ENCODE data around the gene RBPMS2. TPM values are rescaled to one million over a fixed set of nuclear protein-coding genes. Genes with fewer than 3 reads are reported as not detected.
"Not testable (repeated sequence)": the region's sequence is repeated elsewhere in the genome, so short reads cannot be mapped to it uniquely, and the experiment has no call there.

The RBPMS2 gene
- total RNA-seq, 2 experiments from 2014 or later: not detected

GRCh38 chr15:64807051-64807749 is 31.8 kb upstream of the RBPMS2 start:
- ChIA-PET POLR2A (no interaction called here), CTCF (interaction anchor here (1.0 kb wide), 1 partner anchor 79 kb away, joined by 3 read pairs; no protein-coding TSS in a partner anchor)
- Mint-ChIP-seq H3K4me1 (peaks cover 2% of the 10 kb centered on the region), H3K9me3 (no peaks in the 10 kb centered on the region), H3K36me3 (ENCODE audit: low read depth) (no peaks in the 10 kb centered on the region), H3K27ac (no peak overlapping the region), H3K4me3 (no peak overlapping the region), H3K27me3 (peaks cover 8% of the 10 kb centered on the region)
- DNase-seq: no peak

GRCh38 chr15:64806509-64806908 is 31.1 kb upstream of the RBPMS2 start:
- no peak for DNase-seq
- Mint-ChIP-seq H3K4me3 (no peak overlapping the region), H3K9me3 (no peaks in the 10 kb centered on the region), H3K27me3 (peaks cover 8% of the 10 kb centered on the region), H3K27ac (no peak overlapping the region), H3K4me1 (peaks cover 2% of the 10 kb centered on the region), H3K36me3 (ENCODE audit: low read depth) (no peaks in the 10 kb centered on the region)
- POLR2A ChIA-PET: no interaction called here
- CTCF ChIA-PET: no interaction called here

GRCh38 chr15:64804619-64805018 is 29.2 kb upstream of the RBPMS2 start:
- H3K4me3 Mint-ChIP-seq: no peak overlapping the region
- no peaks in the 10 kb centered on the region for H3K4me1 Mint-ChIP-seq
- ChIA-PET CTCF (interaction anchor here (0.7 to 1.3 kb wide), 3 partner anchors 31 to 98 kb away, joined by 3 to 7 read pairs (median 4); no protein-coding TSS in a partner anchor), POLR2A (no interaction called here)
- H3K27me3 Mint-ChIP-seq: peaks cover 7% of the 10 kb centered on the region
- H3K27ac Mint-ChIP-seq: no peak overlapping the region
- H3K9me3 Mint-ChIP-seq: no peaks in the 10 kb centered on the region
- no peak for DNase-seq
- H3K36me3 Mint-ChIP-seq (ENCODE audit: low read depth): no peaks in the 10 kb centered on the region

GRCh38 chr15:64803526-64803925 is 28.1 kb upstream of the RBPMS2 start:
- Mint-ChIP-seq H3K27me3 (peaks cover 1% of the 10 kb centered on the region), H3K4me1 (no peaks in the 10 kb centered on the region), H3K4me3 (no peak overlapping the region), H3K36me3 (ENCODE audit: low read depth) (no peaks in the 10 kb centered on the region), H3K9me3 (no peaks in the 10 kb centered on the region), H3K27ac (no peak overlapping the region)
- ChIA-PET CTCF (interaction anchor here (1.2 kb wide), 1 partner anchor 76 kb away, joined by 3 read pairs; no protein-coding TSS in a partner anchor), POLR2A (no interaction called here)
- DNase-seq: no peak

- no peak overlapping the region for H3K27ac Mint-ChIP-seq
- no peaks in the 10 kb centered on the region for H3K4me1 Mint-ChIP-seq
- H3K9me3 Mint-ChIP-seq: no peaks in the 10 kb centered on the region
- no peaks in the 10 kb centered on the region for H3K36me3 Mint-ChIP-seq (ENCODE audit: low read depth)
- peaks cover 1% of the 10 kb centered on the region for H3K27me3 Mint-ChIP-seq
- no peak for DNase-seq
- CTCF ChIA-PET: interaction anchor here (0.5 to 1.7 kb wide), 5 partner anchors 9 to 122 kb away, joined by 3 to 5 read pairs (median 3); no protein-coding TSS in a partner anchor
- H3K4me3 Mint-ChIP-seq: no peak overlapping the region
- POLR2A ChIA-PET: no interaction called here
Observed at GRCh38 chr15:64800476-64800875, 25.1 kb upstream of the RBPMS2 start.

GRCh38 chr15:64798905-64799304 is 23.5 kb upstream of the RBPMS2 start:
- H3K4me3 Mint-ChIP-seq; POLR2A ChIA-PET; H3K27me3 Mint-ChIP-seq; H3K9me3 Mint-ChIP-seq; H3K4me1 Mint-ChIP-seq; H3K27ac Mint-ChIP-seq; CTCF ChIA-PET; DNase-seq; H3K36me3 Mint-ChIP-seq (ENCODE audit: low read depth): not testable (repeated sequence)

GRCh38 chr15:64795921-64796320 is 20.5 kb upstream of the RBPMS2 start:
- POLR2A ChIA-PET; H3K4me1 Mint-ChIP-seq; H3K36me3 Mint-ChIP-seq (ENCODE audit: low read depth); H3K27me3 Mint-ChIP-seq; DNase-seq; H3K4me3 Mint-ChIP-seq; H3K27ac Mint-ChIP-seq; H3K9me3 Mint-ChIP-seq: not testable (repeated sequence)
- CTCF ChIA-PET: interaction anchor here (1.5 to 3.2 kb wide), 2 partner anchors 13 to 68 kb away, joined by 3 to 8 read pairs; no protein-coding TSS in a partner anchor

- H3K4me1 Mint-ChIP-seq; POLR2A ChIA-PET; H3K4me3 Mint-ChIP-seq; H3K27me3 Mint-ChIP-seq; DNase-seq; H3K36me3 Mint-ChIP-seq (ENCODE audit: low read depth); H3K9me3 Mint-ChIP-seq; H3K27ac Mint-ChIP-seq: not testable (repeated sequence)
- CTCF ChIA-PET: interaction anchor here (1.5 to 3.2 kb wide), 2 partner anchors 14 to 67 kb away, joined by 3 to 8 read pairs; no protein-coding TSS in a partner anchor
Observed at GRCh38 chr15:64795299-64795698, 19.9 kb upstream of the RBPMS2 start.

GRCh38 chr15:64792282-64792681 is 16.9 kb upstream of the RBPMS2 start:
- Mint-ChIP-seq H3K27ac (no peak overlapping the region), H3K4me3 (no peak overlapping the region), H3K27me3 (no peaks in the 10 kb centered on the region), H3K9me3 (no peaks in the 10 kb centered on the region), H3K36me3 (ENCODE audit: low read depth) (no peaks in the 10 kb centered on the region), H3K4me1 (no peaks in the 10 kb centered on the region)
- ChIA-PET POLR2A (no interaction called here), CTCF (no interaction called here)
- DNase-seq: no peak

- H3K36me3 Mint-ChIP-seq (ENCODE audit: low read depth): no peaks in the 10 kb centered on the region
- CTCF ChIA-PET: no interaction called here
Observed at GRCh38 chr15:64791401-64791800, 16.0 kb upstream of the RBPMS2 start.

GRCh38 chr15:64783796-64784195 is 8.4 kb upstream of the RBPMS2 start:
- ChIA-PET CTCF (no interaction called here), POLR2A (no interaction called here)
- H3K4me1 Mint-ChIP-seq: peaks cover 20% of the 10 kb centered on the region
- H3K27ac Mint-ChIP-seq: no peak overlapping the region
- H3K4me3 Mint-ChIP-seq: no peak overlapping the region
- peaks cover 8% of the 10 kb centered on the region for H3K27me3 Mint-ChIP-seq
- no peaks in the 10 kb centered on the region for H3K36me3 Mint-ChIP-seq (ENCODE audit: low read depth)
- H3K9me3 Mint-ChIP-seq: no peaks in the 10 kb centered on the region
- DNase-seq: no peak

More at GRCh38 chr15:64791401-64791800, 16.0 kb upstream of the RBPMS2 start:
- no peaks in the 10 kb centered on the region for H3K9me3 Mint-ChIP-seq
- no peak overlapping the region for H3K4me3 Mint-ChIP-seq
- H3K4me1 Mint-ChIP-seq: no peaks in the 10 kb centered on the region
- no peak overlapping the region for H3K27ac Mint-ChIP-seq
- no peaks in the 10 kb centered on the region for H3K27me3 Mint-ChIP-seq
- no peak for DNase-seq
- POLR2A ChIA-PET: no interaction called here

GRCh38 chr15:64782751-64783150 is 7.4 kb upstream of the RBPMS2 start:
- no peaks in the 10 kb centered on the region for H3K36me3 Mint-ChIP-seq (ENCODE audit: low read depth)
- ChIA-PET CTCF (interaction anchor here (1.2 to 1.8 kb wide), 3 partner anchors 26 to 112 kb away, joined by 3 to 9 read pairs (median 6); no protein-coding TSS in a partner anchor), POLR2A (interaction anchor here (1.1 to 1.9 kb wide), 2 partner anchors 111 to 522 kb away, joined by 3 to 15 read pairs; partner anchors contain the start of gene RNU5B-1)
- H3K9me3 Mint-ChIP-seq: no peaks in the 10 kb centered on the region
- H3K27me3 Mint-ChIP-seq: peaks cover 17% of the 10 kb centered on the region
- no peak for DNase-seq
- H3K27ac Mint-ChIP-seq: no peak overlapping the region
- H3K4me1 Mint-ChIP-seq: peaks cover 20% of the 10 kb centered on the region
- no peak overlapping the region for H3K4me3 Mint-ChIP-seq

- no peaks in the 10 kb centered on the region for H3K36me3 Mint-ChIP-seq (ENCODE audit: low read depth)
- H3K4me3 Mint-ChIP-seq: no peak overlapping the region
- CTCF ChIA-PET: interaction anchor here (1.7 to 1.8 kb wide), 2 partner anchors 28 to 113 kb away, joined by 6 to 9 read pairs; no protein-coding TSS in a partner anchor
- peaks cover 22% of the 10 kb centered on the region for H3K4me1 Mint-ChIP-seq
- no peak overlapping the region for H3K27ac Mint-ChIP-seq
- peaks cover 30% of the 10 kb centered on the region for H3K27me3 Mint-ChIP-seq
- no peak for DNase-seq
- POLR2A ChIA-PET: interaction anchor here (1.9 kb wide), 1 partner anchor 112 kb away, joined by 15 read pairs; no protein-coding TSS in a partner anchor
- H3K9me3 Mint-ChIP-seq: no peaks in the 10 kb centered on the region
Observed at GRCh38 chr15:64781299-64781698, 5.9 kb upstream of the RBPMS2 start.
